ENCODE measurements around the gene CDC40. TPM values are rescaled to one million over a fixed set of nuclear protein-coding genes. Genes with fewer than 3 reads are reported as not detected.

CDC40 gene
- total RNA-seq, 3 donors from 2014 or later, result 17.8 to 27.4 (median 20.3) TPM

DNA sequence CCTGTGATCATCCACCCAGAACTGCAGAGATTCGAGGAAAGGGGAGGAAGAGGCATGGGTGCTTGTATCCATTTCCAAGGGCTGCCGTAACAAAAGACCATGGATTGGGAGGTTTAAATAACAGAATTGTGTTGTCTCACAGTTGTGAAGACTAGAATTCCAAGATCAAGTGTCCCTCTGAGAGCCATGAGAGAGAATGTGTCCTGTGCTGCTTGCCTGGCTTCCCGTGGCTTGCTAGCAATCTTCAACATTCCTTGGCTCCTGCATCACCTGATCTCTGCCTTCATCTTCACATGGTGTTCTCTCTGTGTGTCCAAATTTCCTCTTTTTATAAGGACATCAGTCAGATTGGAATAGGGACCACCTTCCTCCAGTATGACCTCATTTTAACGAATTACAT, 69.8 kb downstream of the CDC40 start:
- H3K27ac ChIP-seq, result no peak overlapping the region
- TF ChIP-seq POLR2AphosphoS5 (IDR thresholded peaks at IDR 0.05) (no peak), POLR2A (IDR thresholded peaks at IDR 0.05) (no peak)
- TF ChIP-seq, protein P1, sequence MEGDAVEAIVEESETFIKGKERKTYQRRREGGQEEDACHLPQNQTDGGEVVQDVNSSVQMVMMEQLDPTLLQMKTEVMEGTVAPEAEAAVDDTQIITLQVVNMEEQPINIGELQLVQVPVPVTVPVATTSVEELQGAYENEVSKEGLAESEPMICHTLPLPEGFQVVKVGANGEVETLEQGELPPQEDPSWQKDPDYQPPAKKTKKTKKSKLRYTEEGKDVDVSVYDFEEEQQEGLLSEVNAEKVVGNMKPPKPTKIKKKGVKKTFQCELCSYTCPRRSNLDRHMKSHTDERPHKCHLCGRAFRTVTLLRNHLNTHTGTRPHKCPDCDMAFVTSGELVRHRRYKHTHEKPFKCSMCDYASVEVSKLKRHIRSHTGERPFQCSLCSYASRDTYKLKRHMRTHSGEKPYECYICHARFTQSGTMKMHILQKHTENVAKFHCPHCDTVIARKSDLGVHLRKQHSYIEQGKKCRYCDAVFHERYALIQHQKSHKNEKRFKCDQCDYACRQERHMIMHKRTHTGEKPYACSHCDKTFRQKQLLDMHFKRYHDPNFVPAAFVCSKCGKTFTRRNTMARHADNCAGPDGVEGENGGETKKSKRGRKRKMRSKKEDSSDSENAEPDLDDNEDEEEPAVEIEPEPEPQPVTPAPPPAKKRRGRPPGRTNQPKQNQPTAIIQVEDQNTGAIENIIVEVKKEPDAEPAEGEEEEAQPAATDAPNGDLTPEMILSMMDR (IDR thresholded peaks at IDR 0.05), result no peak
- no peaks in the 10 kb centered on the region for H3K4me1 ChIP-seq
- intact Hi-C loops (cut with DNase I; ENCODE audit: low total_unique reads), result no loop called here
- no peaks in the 10 kb centered on the region for H3K27me3 ChIP-seq
- no peak overlapping the region for H3K4me3 ChIP-seq
- no peak for DNase-seq (ENCODE audit: low spot score in 2 of 2)
- no peaks in the 10 kb centered on the region for H3K36me3 ChIP-seq
- H3K9me3 ChIP-seq, result no peaks in the 10 kb centered on the region

DNA sequence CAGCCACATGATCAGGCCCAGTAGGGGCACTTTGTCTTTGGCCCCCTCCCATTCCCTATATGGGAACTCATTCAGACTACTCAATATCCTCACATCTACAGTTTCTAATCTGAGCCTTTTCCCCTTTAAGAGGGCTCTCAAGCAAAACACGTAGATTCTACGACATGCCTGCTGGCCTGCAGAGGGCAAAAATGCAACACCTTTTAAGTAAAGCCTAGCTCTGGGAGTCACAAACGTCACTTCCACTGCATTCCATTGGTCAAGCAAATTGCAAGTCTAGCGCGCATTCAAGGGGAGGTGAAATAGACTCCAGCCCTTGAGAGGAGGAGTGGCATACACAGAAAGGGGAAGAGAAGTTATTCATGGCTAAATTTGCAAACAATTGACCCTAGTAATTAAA, 70.6 kb downstream of the CDC40 start:
- Histone ChIP-seq H3K27me3 (no peaks in the 10 kb centered on the region), H3K36me3 (no peaks in the 10 kb centered on the region), H3K27ac (no peak overlapping the region), H3K4me1 (no peaks in the 10 kb centered on the region), H3K4me3 (no peak overlapping the region), H3K9me3 (no peaks in the 10 kb centered on the region)
- TF ChIP-seq POLR2AphosphoS5 (IDR thresholded peaks at IDR 0.05) (no peak), POLR2A (IDR thresholded peaks at IDR 0.05) (no peak)
- TF ChIP-seq, protein P1 (IDR thresholded peaks at IDR 0.05), result no peak
- intact Hi-C loops (cut with DNase I; ENCODE audit: low total_unique reads), result no loop called here
- no peak for DNase-seq (ENCODE audit: low spot score in 2 of 2)

DNA sequence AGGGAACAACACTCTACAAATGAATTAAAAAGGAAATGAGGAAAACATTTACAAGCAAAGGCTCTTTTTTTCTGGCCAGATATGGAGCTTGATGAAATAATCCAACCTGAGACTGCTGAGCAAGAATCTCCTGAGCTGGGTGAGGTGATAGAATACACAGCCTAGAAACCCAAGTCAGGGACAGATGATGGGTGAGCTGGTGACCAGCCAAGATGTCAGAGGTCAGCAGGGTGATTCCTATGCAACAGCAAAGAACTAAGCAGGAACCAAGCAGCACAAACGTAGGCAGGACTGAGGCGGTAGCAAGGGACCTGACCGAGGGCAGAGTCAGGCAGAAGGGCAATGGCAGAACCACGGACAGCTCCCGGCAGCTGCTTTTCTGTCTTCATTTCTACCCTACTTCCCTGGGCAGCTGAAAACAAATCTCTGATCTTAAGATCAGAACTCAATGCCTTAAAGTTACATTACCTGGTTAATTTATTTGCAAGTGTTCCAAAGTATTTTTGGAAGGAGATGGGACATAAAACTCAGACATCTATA, 75.1 kb downstream of the CDC40 start:
- TF ChIP-seq POLR2A (IDR thresholded peaks at IDR 0.05) (no peak), POLR2AphosphoS5 (IDR thresholded peaks at IDR 0.05) (no peak)
- TF ChIP-seq, protein P1 (IDR thresholded peaks at IDR 0.05), result no peak

DNA sequence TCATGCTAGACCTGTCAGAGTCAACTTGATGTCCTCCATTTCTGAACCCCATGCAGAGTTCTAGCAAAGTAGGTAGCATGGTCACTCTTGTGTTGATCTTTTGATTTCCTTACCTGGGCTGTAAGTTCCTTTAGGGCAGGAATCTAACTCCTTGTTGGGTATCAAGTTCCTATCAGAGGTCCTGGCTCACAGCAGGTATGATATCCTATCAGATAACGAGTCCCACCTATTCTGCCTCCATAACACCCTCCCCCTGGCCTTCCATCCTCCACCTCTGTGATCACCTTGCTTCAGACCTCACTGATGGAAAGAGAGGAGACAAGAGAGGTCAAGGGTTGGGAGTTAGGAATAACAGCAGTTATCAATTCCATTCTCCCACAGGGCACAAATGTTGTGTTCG, 76.1 kb downstream of the CDC40 start:
- Histone ChIP-seq H3K36me3 (no peaks in the 10 kb centered on the region), H3K4me1 (no peaks in the 10 kb centered on the region), H3K27me3 (no peaks in the 10 kb centered on the region), H3K27ac (no peak overlapping the region), H3K9me3 (peaks cover 7 to 8% of the 10 kb centered on the region in 2 donors), H3K4me3 (no peak overlapping the region)
- no peak for TF ChIP-seq POLR2A (IDR thresholded peaks at IDR 0.05)
- TF ChIP-seq, protein P1 (IDR thresholded peaks at IDR 0.05), result no peak
- no peak for TF ChIP-seq POLR2AphosphoS5 (IDR thresholded peaks at IDR 0.05)
- no peak for DNase-seq (ENCODE audit: low spot score in 2 of 2)
- intact Hi-C loops (cut with DNase I; ENCODE audit: low total_unique reads), result no loop called here

More for the DNA sequence above, 75.1 kb downstream of the CDC40 start:
- H3K27me3 ChIP-seq, result no peaks in the 10 kb centered on the region
- no peak overlapping the region for H3K27ac ChIP-seq
- intact Hi-C loops (cut with DNase I; ENCODE audit: low total_unique reads), result no loop called here
- no peak for DNase-seq (ENCODE audit: low spot score in 2 of 2)
- H3K36me3 ChIP-seq, result no peaks in the 10 kb centered on the region
- no peak overlapping the region for H3K4me3 ChIP-seq
- peaks cover 7 to 8% of the 10 kb centered on the region in 2 donors for H3K9me3 ChIP-seq
- no peaks in the 10 kb centered on the region for H3K4me1 ChIP-seq

DNA sequence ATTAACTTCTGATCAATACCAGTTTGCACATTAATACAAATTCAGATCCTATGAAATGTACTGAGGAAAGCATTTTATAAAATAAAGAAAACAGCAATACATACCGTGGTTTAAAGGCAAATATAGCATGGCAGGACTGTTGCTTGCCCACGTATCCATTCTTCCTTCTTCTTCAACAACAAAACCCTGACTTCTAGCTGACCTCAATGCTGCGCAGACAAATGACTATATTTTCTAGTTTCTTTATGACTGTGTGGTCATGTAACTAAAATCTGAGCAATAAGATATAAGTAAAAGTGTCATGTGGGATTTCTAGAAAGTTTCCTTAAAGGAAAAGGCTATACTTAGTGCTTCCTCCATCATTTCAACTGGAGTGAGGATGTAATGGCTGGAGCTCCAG, 85.0 kb downstream of the CDC40 start:
- TF ChIP-seq, protein P1 (IDR thresholded peaks at IDR 0.05), result no peak
- TF ChIP-seq POLR2A (IDR thresholded peaks at IDR 0.05) (no peak), POLR2AphosphoS5 (IDR thresholded peaks at IDR 0.05) (no peak)
- Histone ChIP-seq H3K36me3 (no peaks in the 10 kb centered on the region), H3K27ac (no peak overlapping the region), H3K4me1 (no peaks in the 10 kb centered on the region), H3K27me3 (no peaks in the 10 kb centered on the region), H3K4me3 (no peak overlapping the region), H3K9me3 (no peaks in the 10 kb centered on the region)
- no peak for DNase-seq (ENCODE audit: low spot score in 2 of 2)
- intact Hi-C loops (cut with DNase I; ENCODE audit: low total_unique reads), result no loop called here
